IPS-18a (cell line): ENCODE data around the gene TRIM36.

Experiments
- H3K27ac ChIP-seq: one replicate; pipeline ENCODE4 v1.5.1; 2013; ENCODE audit warnings: low read length
- H3K27me3 ChIP-seq: one replicate; pipeline ENCODE4 v1.6.1; 2013; ENCODE audit warnings: mild to moderate bottlenecking, low read length; ENCODE audit not compliant: control insufficient read depth, insufficient read depth
- H3K36me3 ChIP-seq: one replicate; pipeline ENCODE4 v1.6.1; 2013; ENCODE audit warnings: low read depth, low read length; ENCODE audit not compliant: control insufficient read depth
- H3K4me1 ChIP-seq: one replicate; pipeline ENCODE4 v1.6.1; 2013; ENCODE audit warnings: low read depth, low read length; ENCODE audit not compliant: control insufficient read depth
- H3K4me3 ChIP-seq: one replicate; pipeline ENCODE4 v1.5.1; 2013; ENCODE audit warnings: low read length
- H3K9ac ChIP-seq: one replicate; pipeline ENCODE4 v1.6.1; 2013; ENCODE audit warnings: mild to moderate bottlenecking, low read length, moderate library complexity
- H3K9me3 ChIP-seq: one replicate; pipeline ENCODE4 v1.6.1; 2013; ENCODE audit warnings: low read depth, low read length; ENCODE audit not compliant: control insufficient read depth

TRIM36 gene

DNA sequence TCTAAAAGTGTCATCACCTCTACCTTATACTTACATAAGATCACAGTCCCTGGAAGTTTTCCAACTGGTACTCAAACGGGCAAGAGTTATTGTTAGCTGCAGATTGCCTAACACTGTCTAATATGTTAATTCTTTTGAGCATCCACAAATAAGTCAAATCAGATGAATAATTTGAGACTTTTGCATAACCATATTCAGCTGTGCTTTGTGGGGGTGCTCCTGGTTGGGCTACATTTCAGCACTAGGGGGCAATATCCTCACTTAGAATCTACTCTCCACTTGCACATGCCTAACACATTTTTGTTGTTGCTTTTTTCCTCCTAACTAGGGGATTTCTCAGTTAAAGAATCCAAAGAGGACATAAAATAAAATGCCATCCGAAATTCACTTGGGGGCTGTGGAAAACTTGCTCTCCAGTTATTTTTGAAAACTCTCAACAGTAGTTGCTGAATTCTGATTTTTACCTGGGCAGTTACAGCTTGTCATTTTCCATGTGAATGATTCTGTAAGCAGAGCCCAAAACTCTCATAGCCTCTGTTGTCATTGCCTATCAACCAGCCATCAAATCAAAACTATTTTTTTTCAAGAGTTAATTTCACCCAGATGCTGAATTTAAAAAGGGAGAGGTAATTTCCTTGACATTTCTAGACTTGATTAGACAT lies 71.5 kb downstream of the TRIM36 start:
- Histone ChIP-seq H3K27me3 (no peaks in the 10 kb centered on the region), H3K9ac (no peak overlapping the region), H3K9me3 (no peaks in the 10 kb centered on the region), H3K4me3 (no peak overlapping the region), H3K27ac (no peak overlapping the region), H3K4me1 (peaks cover 9% of the 10 kb centered on the region), H3K36me3 (no peaks in the 10 kb centered on the region)

GRCh38 chr5:115097236-115097635 lies 72.5 kb downstream of the TRIM36 start:
- H3K9me3 ChIP-seq: no peaks in the 10 kb centered on the region
- no peak overlapping the region for H3K9ac ChIP-seq
- no peaks in the 10 kb centered on the region for H3K36me3 ChIP-seq
- no peak overlapping the region for H3K4me3 ChIP-seq
- H3K4me1 ChIP-seq: peaks cover 9% of the 10 kb centered on the region
- H3K27me3 ChIP-seq: no peaks in the 10 kb centered on the region
- H3K27ac ChIP-seq: no peak overlapping the region

DNA sequence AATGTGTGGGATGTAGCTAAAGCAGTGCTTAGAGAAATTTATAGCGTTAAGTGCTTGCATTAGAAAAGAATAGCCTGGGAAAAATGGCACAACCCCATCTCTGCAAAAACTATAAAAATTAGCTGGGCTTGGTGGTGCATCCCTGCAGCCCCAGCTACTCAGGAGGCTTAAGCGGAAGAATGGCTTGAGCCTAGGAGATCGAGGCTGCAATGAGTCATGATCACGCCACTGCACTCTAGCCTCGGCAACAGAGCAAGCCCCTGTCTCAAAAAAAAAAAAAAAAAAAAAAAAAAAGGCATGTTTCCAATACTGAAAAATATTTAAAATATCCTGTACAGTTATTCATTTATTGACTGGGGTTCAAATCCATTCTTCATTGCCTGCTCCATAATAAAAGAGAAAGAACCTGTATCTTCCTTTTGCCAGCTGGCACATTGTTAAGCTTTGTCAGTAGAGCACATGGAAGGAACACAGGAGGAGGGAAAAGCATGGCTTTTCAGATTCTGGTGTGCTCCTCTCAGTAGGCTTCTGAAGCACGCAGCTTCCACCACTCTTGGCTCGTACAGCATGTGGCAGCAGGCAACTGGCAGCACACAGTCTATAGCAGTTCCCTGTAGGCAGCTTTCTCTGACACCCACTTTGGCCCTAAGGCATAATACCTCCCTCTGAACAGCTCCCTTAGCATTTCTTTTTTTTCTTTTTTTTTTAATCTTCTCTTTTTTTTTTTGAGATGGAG lies 73.5 kb downstream of the TRIM36 start:
- no peaks in the 10 kb centered on the region for H3K9me3 ChIP-seq
- no peak overlapping the region for H3K4me3 ChIP-seq
- peaks cover 10% of the 10 kb centered on the region for H3K4me1 ChIP-seq
- H3K27me3 ChIP-seq: no peaks in the 10 kb centered on the region
- H3K36me3 ChIP-seq: no peaks in the 10 kb centered on the region
- no peak overlapping the region for H3K9ac ChIP-seq
- H3K27ac ChIP-seq: no peak overlapping the region

DNA sequence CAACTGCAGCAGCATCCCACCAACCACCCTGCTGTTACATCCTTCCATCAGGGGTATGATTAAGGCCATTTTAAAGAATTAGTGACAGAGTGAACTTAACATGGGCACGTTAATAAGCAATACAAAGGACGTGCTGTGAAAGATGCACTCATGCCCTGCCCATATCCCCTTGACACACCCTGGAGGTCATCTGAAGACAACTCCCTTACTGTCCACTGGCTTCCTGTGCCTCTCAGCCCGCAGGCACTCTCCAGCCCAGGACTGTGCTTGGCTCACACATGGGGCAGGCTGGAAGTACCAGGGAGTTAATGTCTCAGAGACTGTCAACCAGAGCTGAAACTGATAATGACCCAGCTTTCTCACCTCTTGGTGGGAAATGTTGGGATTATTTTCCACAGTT lies 81.8 kb downstream of the TRIM36 start:
- H3K36me3 ChIP-seq: no peaks in the 10 kb centered on the region
- no peak overlapping the region for H3K9ac ChIP-seq
- H3K27me3 ChIP-seq: no peaks in the 10 kb centered on the region
- peaks cover 27% of the 10 kb centered on the region for H3K4me1 ChIP-seq
- H3K9me3 ChIP-seq: no peaks in the 10 kb centered on the region
- H3K4me3 ChIP-seq: no peak overlapping the region
- no peak overlapping the region for H3K27ac ChIP-seq

- no peak overlapping the region for H3K4me3 ChIP-seq
- H3K4me1 ChIP-seq: peaks cover 27% of the 10 kb centered on the region
- H3K27ac ChIP-seq: no peak overlapping the region
- H3K36me3 ChIP-seq: no peaks in the 10 kb centered on the region
- no peak overlapping the region for H3K9ac ChIP-seq
- H3K9me3 ChIP-seq: no peaks in the 10 kb centered on the region
- no peaks in the 10 kb centered on the region for H3K27me3 ChIP-seq
Observed at GRCh38 chr5:115086473-115086872, 83.2 kb downstream of the TRIM36 start.

- Histone ChIP-seq H3K4me3 (no peak overlapping the region), H3K9me3 (no peaks in the 10 kb centered on the region), H3K9ac (no peak overlapping the region), H3K27ac (no peak overlapping the region), H3K36me3 (no peaks in the 10 kb centered on the region), H3K27me3 (no peaks in the 10 kb centered on the region), H3K4me1 (peaks cover 8% of the 10 kb centered on the region)
Observed at GRCh38 chr5:115084246-115084793, 85.4 kb downstream of the TRIM36 start.

GRCh38 chr5:115079924-115080623 lies 89.6 kb downstream of the TRIM36 start:
- Histone ChIP-seq H3K9ac (no peak overlapping the region), H3K36me3 (no peaks in the 10 kb centered on the region), H3K27ac (no peak overlapping the region), H3K9me3 (no peaks in the 10 kb centered on the region), H3K4me3 (no peak overlapping the region), H3K27me3 (no peaks in the 10 kb centered on the region), H3K4me1 (no peaks in the 10 kb centered on the region)
